Activated naive CD8-positive, alpha-beta T cell treated with anti-CD3 and anti-CD28 coated beads, Interleukin-2, amount 10 ng/mL, durations not matched to agents 7 days and 5 days (primary cell): Measurements from ENCODE around the gene RAB7B. TPM values are rescaled to one million over a fixed set of nuclear protein-coding genes. Genes with fewer than 3 reads are reported as not detected.

Source experiments
- total RNA-seq, 2 experiments: library from RNA; stranded (reverse); gene quantifications; one replicate each; pipeline ENCODE4 v1.2.3, GENCODE V29; 2021

Gene RAB7B
- total RNA-seq, 2 experiments from 2014 or later = 0.80 to 0.91 TPM

Other genes starting within 250 kb of the RAB7B start
- gene RAB29, start 227.9 kb downstream of the RAB7B start, total RNA-seq = 10 to 100 TPM; 48.5 to 50.6 TPM
- 10 to 100 TPM; 16.8 to 19.6 TPM for gene SLC41A1, start 190.2 kb downstream of the RAB7B start, total RNA-seq
- gene PM20D1, start 153.3 kb downstream of the RAB7B start, total RNA-seq = 1 to 10 TPM in 1 of 2 experiments, under 1 TPM in 1; 0.50 to 1.3 TPM
- gene SLC26A9, start 59.9 kb downstream of the RAB7B start, total RNA-seq = not detected
- gene CTSE, start 20.5 kb upstream of the RAB7B start, total RNA-seq = not detected
- not detected for gene RHEX, start 49.8 kb upstream of the RAB7B start, total RNA-seq
- gene AVPR1B, start 114.0 kb upstream of the RAB7B start, total RNA-seq = not detected
- 10 to 100 TPM; 21.3 to 22.1 TPM for gene FAM72A, start 199.4 kb upstream of the RAB7B start, total RNA-seq
- gene SRGAP2, start 200.1 kb upstream of the RAB7B start, total RNA-seq = 10 to 100 TPM; 79.7 to 83.8 TPM